NCI-H146 (cell line): ENCODE measurements around the gene ITGB2.
A peak's percentile ranks its signal among the peaks of the same experiment; 100 is the strongest.

Experiments
- DNase-seq: peaks from one replicate; lab custom pipeline; 2025; lab: John Stamatoyannopoulos, UW

Gene ITGB2

DNA sequence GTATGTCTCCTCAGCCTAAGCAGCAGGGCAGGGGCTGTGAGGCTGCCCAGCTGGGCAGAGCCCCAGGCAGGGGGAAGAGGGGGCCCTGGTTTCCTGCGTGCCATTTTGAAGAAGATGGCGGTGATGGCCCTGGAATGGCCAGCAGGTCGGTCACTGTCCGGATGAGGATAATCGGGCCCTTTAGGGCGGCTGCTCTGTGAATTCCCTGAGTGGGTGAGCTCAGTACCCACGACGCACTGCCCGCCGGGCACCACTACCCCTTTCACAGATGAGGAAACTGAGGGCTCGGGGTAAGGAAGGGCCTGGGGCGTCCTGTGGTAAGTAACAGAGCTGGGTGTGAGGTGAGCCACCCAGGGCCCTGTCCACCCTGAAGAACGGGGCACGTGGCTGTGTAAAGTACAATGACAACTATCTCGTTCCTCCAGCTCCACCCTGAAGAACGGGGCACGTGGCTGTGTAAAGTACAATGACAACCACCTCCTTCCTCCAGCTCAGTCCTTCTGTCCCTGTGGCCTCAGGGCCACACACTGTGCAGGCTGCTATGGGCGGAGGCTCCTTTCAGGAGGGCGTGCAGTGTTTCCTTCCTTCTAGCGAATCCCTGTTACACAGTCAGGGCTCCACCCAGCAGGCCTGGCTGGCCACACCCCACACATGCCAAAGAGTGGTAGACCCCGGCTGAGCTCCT lies 23.2 kb downstream of the ITGB2 start:
- DNase-seq: no peak

DNA sequence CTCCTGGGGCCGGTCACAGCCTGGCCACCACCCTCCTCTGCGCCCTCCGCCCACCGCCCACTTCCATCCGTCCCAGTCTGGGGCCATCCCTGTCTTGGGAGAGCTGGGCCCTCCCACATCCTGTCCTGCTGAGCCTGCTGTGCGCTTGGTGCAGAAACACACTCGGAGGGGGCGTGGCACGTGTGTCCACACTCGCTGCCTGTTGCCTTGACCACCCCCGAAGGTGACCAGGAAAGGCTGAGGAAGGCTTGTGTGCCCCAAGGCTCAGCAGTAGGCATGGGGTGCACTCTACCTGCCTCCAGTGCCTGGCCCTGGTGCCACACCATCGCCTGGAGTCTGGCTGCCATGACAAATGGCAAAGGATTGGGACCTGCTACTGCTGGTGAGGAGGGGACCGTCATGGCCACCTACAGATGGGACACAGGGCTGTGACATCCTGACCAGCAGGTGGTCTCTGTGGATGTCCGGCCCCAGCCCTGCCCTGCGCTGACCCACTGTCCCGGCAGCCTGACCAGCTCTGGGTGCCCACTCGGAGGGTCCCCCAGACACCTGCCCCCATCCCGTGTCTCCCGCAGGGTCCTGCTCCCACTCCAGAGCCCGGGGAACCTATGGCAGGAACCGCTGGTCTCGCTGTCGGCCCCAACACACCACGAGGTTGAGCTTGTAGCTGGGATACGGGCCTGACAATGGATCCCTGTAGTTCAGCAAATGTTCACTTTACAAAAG lies 24.0 kb downstream of the ITGB2 start:
- peak; percentile 12 for DNase-seq

DNA sequence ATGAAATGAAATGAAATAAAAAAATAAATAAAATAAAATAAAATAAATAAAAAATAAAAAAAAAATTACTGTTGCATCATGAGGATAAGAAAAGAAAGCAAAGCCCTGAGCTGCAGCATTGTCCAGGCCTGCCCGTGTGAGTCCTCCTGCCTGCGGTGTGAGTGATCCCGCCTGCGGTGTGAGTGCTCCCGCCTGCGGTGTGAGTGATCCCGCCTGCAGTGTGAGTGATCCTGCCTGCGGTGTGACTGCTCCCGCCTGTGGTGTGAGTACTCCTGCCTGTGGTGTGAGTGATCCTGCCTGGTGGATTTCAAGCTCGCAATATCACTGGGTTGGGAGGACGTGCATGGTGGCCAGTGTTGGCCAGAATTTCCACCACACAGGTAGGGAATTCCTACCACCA lies 24.8 kb downstream of the ITGB2 start:
- DNase-seq: no peak

DNA sequence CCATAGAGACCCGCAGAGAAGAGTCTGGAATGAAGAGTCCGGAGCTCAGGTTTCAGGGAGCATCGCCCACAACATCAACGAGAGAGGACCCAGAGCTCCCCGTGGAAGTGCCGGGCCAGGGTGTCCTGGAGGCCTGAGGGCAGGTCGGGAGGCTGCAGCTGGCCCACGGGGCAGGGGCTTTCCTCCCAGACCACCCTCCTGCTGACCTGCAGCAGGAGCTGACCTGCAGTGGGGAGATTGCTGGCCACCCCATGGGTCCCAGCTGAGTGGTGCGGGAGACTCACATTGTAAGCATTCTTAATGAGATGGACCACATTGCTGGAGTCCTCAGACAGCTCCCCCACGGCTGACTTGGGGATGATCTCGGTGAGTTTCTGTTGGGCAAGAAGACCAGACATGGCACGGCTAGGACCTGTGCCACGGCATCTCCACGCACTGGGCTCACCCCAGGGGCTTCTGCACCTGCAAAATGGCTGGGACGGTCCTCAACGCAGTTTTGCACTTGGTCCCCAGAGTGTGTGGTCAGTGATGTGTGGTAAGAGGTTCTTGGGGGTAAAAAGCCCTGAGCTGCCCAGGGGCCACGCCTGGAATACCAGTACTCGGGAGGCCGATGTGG lies 25.9 kb downstream of the ITGB2 start:
- no peak for DNase-seq

DNA sequence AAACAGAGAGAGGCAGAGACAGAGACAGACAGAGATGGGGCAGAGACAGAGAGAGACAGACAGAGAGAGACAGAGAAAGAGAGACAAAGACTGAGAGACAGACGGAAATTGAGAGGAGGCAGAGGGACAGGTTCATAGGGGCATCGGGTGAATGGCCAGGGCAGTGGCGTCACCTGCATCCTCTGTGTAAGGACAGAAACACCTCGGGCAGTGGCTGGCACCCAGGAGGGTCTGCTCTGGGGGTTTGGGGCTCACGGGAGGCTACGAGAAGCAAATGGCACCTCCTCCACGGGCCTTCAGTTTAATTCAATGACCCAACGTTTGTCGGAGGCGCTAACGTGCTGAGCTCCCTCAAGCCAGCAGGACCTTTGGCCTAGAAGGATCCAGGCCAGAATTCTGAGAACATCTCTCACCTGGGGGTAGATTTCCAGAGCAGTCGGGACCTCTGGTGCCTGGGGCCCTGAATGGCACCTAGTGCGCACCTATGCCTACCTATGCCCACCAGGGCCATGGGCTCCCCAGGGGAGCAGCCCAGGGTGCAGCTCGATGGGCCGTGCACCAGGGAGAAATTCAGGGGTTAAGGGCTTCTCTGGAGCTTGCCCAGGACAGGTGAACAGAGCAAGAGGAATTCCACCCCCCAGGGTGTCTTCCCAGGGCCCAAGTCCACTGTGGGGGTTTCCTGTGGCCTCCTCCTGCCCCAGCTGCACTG lies 26.6 kb downstream of the ITGB2 start:
- DNase-seq: no peak

DNA sequence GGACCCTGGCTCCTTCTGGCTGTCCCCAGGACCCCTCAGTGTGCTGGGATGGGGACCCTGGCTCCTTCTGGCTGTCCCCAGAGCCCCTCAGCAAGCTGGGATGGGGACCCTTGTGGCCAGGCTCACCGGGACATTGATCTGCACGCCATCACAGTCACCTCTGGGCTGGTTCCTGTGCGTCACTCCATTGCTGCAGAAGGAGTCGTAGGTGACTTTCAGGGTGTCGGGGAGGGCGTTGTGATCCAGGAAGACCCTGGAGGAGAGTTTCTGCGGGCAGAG lies 27.5 kb downstream of the ITGB2 start:
- DNase-seq: no peak

DNA sequence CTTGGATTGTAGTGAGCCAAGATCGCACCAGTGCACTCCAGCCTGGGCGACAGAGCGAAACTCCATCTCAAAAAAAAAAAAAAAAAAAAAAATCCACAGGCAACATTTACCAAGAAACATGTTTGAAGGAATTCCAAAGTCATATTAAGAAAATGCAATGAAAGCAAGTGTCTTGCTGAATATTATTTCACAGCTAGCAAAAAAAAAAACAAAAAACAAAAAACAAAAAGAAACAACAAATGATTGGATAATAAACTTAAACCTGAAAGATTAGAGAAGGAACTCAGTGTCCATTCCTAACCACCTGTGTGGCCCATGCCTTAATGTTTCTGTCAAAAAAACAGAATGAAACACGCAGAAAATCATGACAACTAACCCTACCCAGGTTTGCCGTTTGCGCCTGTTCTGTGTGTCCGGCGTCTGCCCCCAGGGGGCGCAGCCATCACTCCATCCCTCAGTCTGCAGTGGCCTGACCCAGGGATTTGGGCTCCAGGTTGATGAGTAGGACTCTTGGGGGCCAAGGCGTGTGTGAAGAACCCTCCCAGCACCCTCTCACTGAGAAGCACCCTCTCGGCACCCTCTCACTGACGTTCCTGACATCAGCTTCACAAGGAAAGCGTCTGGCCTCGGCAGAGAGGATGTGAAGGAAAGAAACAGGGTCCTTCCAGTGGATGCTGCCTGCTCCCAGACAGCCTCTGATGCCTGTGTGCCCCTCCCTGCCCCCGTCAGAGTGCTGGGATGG lies 28.0 kb downstream of the ITGB2 start:
- no peak for DNase-seq

DNA sequence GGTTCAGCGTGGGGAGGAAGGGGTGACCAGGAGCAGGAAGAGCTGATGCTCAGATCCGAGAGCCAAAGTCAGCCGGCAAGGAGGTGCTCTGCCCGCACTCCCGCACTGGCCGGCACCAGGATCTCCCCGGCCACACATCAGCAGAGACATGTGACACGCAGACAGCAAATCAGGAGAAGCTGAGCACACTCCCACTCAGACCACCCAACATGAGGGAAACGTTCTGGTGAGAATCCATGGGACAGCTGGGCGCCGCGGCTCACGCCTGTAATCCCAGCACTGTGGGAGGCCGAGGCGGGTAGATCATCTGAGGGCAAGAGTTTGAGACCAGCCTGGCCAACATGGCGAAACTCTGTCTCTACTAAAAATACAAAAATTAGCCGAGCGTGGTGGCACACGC lies 28.6 kb downstream of the ITGB2 start:
- no peak for DNase-seq

DNA sequence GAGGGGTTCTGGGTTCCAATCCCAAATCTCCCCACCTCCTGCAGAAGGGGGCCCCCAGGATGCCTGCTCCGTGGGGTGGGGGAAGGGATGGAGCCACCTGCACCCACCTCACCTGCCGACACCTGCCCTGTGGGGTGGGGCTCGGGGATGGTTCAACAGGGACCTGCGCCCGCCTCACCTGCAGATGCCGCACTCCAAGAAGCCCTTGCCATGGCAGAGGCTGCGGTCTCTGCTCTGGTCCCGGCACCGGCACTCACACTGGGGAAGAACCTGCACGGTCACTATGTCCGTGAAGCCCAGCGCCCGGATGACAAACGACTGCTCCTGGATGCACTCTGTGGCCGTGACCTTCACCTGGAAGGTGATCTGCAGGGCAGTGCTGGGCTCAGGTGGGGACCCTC lies 29.1 kb downstream of the ITGB2 start:
- no peak for DNase-seq

DNA sequence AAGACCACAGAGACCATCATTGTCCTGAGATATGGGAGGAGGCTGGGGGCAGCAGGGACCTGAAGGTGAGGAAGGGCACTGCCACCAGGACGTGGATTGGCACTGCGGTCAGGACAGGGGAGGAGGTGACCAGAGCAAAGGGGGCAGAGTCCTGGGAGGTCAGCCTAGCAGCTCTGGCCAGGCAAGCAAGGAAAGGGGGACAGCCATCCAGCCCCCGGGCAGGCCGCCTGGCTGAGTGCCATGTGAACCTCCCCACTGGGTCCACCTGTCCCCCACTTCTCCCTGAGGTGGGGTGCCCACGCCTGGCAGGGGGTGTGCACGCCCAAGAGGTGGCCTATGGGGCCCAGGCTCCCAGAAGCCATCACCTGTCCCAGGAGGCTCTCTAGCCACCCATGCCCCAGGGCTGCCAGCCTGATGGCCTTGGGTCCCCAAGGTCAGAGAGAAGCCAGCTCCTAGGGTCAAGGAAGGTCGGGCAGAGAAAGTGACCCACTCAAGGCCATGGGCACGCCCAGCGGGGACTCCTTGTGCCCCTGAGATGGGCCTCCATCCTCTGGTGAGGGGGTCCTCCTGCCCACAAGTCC lies 29.6 kb downstream of the ITGB2 start:
- DNase-seq: no peak

DNA sequence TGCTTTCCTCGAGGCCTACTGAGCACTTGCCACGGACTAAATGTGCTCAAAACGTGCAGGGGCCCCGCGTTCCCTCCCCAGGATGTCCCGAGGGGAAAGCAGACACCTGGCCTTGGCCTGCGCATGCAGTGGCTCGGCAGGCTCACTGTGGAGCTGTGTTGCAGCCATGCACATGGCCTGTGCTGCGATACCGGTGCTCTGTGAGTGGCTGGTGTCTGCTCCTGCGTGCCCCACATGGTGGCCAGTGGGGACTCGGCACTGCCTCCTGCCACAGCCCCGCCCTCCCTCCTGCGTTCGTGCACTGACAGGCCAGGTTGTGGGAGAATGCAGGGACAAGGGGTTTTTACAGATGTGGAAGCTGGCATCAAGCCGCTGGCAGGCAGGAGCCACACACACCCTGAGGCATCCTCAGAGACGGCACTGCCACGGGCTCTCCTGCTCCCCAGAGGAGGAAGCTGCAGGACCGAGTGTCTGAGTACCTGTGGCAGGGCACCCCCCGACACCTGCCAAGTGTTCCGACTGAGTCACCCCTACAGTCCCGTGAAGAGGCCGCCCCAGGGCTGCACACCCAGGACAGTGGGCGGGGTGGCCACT lies 30.3 kb downstream of the ITGB2 start:
- DNase-seq: no peak

DNA sequence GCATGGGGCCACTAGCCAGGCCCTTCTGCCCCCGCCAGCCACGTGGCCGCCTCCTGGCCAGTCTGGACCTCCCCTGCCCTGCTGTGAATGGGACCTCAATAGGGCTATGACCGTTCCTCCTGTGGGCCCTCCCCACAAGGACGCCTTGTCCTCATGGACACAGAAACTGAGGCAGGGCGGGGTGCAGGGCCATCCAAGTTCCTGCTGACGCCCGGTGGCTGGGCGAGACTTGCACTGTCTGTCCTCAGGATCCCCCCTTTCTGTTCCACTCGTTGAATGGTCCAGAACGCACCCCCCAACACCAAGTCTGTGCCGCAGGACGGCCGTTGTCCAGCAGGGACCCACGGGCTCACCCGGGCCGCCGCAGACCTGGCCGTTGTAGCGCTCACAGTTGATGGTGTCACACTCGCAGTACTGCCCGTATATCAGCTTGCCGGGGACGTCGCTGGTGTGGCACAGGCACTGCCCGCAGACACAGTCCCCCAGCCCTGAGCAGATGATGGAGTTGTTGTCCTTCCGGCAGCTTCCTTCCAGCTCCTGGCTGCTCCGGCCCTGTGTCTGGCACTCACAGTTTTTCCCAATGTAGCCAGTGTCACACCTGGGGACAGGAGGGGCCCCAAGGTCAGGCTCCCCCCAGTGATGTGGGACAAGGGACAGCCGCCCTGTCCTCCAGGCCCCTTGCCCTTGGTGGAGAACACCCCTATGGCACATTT lies 30.9 kb downstream of the ITGB2 start:
- DNase-seq: no peak

DNA sequence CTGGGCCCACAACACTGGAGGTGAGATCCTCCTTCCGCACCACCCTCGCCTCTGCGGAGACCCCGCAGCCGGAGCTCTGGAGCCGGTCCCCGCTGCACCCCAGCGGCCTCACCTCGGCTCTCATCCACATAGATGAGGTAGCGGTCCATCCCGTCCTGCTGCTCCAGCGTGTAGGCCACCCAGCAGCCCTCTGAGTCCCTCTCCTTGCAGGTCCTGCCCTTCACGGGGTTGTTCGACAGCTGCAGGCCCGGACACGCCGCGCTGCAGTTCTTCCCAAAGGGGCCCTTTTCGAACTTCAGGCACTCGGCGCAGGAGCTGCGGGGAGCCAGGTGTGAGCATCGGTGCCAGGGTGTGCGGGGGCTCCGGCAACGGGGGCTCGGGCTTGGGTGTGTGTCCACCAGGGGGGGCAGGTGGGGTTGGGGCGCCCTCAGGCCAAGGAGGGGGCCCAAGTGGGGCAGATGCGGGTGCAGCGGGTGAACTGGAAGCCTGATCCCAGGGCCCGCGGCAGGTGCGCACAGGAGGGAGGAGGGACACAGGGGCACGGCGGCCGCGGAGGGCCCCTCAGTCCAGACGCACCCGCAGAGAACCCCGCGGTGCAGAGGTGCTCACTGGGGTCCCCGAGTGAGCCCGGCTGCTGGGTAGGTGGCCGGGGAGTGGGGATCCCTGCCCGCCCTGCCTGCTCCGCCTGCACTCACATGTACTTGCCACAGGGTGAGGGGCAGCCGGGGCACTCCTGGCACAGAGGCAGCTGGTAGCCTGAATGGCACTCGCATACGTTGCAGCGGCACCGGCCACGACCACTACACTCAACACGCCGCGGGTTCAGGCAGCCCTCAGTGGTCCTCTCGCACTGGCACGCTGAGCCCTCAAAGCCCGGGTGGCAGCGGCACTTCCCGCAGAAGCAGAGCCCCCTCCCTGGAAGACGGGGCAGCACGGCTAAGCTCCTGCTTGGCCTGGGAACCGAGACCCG lies 31.8 kb downstream of the ITGB2 start:
- DNase-seq: no peak

DNA sequence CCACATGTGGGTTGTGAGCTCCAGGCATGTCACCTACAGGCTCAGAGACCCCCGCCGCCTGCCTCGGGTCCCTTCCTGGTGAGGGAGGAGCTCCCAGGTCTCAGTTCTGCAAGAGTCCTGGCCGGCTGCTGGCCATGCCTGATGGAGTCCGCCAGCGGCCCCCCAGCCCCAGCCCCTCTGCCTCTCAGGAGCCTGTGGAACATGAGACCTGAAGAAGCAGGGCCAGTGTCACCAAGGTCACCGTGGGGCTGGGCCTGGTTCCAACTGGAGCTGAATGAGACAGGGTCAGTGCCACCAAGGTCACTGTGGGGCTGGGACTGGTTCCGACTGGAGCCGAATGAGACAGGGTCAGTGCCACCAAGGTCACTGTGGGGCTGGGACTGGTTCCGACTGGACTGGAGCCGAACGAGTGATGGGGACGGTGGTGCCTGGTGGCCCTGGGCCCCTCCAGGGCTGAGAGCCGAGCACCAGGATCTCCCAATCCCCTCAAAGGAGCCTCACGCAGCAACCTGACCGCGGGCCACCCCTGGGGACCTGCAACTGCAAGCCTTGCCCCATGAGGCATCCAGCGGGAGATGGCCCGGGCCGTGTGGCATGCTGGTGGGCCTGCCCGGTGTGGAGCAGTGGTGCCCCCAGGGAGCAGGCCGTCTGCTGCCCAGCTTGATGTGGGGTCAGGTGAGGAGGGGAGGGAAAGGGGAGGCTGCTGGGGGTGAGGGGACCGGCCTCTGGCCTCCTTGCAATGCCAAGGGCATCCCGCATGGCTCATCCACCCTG lies 32.7 kb downstream of the ITGB2 start:
- no peak for DNase-seq

DNA sequence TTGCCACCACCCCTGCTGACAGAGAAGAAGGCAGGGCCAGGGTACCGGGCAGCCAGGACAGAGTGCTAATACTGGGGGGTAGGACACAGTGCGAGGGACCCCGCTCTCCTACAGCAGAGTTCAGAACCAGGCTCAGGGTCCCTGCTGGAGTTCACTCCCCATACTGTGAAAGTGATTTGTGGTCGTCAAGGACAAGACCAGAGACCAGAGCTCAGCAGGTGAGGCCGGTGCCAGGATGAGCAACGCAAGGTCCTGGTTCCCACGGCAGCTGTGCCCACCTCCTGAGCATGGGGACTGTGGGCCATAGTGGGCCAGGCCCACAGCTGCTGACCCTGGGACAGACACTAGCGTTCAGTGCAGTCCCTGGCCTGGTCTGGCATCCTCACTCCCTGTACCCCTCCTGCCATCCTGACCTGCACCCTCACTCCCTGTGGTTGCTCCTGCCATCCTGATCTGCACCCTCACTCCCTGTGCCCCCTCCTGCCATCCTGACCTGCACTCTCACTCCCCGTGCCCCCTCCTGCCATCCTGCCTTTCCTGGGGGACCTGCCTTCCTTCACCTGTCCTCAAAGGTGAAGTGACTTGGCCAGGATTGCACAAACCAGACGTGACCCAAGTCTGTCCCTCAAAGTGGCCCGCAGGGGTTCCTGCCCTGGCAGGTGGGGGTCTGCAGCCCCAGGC lies 33.4 kb downstream of the ITGB2 start:
- DNase-seq: no peak

DNA sequence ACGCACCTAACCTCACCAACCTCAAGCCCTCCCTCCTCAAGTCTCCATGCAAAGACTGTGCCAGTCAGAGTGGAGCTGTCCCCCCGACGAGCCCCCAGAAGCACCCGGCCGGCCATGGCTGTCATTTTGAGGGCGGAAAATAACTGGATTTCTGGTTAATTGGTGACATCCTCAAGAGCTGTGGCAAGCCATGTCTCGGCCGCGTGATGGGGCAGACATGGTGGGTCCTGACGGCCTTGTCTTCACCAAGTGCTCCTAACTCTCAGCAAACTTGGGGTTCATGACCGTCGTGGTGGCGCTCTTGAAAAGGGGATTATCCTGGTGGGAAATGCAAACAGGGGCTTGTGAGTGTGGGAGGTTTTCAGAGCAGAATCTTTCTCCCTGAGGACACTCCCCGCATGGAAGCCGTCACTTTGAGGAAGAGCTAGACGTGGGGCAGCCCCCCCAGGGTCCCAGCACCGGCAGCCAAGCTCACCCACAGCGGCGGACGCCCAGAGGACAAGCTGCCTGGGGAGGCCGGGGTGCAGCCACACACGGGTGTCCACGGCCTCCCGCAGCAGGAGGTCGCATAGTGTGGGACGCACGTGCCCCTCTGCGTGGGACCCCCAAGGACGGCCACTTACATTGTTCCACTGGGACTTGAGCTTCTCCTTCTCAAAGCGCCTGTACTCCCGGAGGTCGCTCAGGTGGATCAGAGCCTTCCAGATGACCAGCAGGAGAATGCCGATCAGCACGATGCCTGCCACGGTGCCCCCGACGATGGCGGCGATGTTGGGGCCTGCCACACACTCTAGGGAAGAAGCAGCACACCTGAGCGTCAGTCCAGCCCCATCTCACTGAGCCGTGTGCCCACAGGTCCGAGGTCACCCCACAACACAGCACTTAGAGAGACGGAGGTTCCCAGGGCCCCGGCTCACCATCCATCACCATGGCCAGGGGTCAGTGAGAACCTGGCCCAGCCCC lies 34.3 kb downstream of the ITGB2 start:
- DNase-seq: no peak

DNA sequence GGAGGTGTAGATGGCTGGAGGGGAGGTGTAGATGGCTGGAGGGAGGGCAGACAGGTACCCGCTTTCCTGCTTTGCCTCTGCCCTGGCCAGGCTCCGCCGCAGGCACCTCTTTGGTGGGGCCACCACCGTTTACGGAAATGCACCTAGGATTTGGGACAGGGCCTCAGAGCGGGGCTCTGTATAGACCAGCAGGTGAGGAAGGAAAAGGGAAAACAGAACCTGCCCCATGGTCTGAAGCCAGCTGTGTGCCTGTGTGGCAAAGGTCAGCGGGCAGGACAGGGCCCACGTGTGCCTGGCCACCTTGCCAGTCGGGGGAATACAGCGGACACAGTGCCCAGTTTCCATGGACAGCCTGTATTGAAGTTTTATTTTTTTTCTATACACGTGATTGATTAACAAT lies 35.1 kb downstream of the ITGB2 start:
- no peak for DNase-seq
